GM21786 (cell line): ENCODE data around the gene PTPN21.

Experiments
- ATAC-seq: cut with Tn5 transposase; IDR thresholded peaks from one replicate; pipeline ENCODE4 v1.9.1; 2021; ENCODE audit not compliant: unreplicated experiment

Gene PTPN21

DNA sequence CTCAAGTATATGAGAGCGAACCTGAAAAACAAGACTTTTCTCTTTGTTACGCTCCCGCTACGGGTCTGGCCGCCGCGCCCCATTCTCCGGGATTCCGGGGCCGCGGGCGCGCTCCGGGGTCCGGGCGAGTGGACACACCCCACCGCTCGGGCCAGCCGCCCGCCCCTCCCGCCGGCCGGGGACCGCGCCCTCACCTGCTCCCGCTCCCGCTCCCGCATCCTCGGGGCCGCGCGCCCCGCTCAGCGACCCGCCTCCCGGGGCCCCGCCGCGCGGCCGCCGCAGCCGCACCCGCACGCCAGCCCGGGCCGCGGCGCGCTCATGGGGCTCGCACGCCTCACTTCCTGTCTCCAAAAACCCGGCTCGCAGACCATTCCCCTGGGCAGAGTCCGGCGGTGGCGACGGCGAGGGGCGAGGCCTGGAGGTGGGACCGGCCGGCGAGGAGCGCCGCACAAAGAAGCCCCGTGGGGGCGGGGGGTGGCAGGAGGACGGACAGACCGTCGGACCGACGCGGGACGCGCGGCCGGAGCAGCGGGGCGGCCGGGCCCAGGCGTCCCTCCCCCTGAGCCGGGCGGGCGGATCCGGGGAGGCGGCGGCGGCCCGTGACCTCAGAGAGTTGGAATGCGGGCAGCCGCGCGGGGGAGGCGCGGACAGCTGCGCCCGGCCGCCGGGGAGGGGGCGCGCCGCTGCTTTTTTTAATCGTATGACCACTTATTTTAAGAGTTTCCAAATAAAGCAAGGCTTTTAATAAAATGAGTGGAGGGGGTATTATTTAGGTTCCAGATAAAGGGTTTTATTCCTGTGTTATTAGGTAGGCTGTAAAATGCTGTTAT is at the start of gene PTPN21:
TSS of gene PTPN21 (minus strand) at position 551 of the 830 bp plus-strand sequence. CDS start 4,590 bp downstream, outside the sequence.
- ATAC-seq: no peak

DNA sequence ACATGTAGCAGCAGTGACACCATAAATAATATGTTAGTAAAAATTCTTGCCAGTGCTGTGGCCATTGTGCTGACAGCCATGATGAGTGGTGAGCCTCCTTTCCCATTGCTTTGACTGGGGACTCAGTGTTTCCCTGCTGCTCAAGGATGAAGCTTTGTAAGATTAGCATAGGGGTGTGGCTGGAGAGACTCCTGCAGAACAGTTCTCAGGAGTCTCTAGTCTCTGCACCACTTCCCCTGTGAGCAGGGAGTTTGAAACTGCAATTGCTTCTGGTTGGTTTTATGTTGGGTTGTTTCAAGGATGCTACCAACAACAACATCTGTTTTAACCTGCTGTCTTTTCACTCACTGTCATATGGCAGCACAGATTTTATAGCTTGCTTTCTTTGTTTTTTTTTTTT is 49.4 kb upstream of the PTPN21 start:
- no peak for ATAC-seq

DNA sequence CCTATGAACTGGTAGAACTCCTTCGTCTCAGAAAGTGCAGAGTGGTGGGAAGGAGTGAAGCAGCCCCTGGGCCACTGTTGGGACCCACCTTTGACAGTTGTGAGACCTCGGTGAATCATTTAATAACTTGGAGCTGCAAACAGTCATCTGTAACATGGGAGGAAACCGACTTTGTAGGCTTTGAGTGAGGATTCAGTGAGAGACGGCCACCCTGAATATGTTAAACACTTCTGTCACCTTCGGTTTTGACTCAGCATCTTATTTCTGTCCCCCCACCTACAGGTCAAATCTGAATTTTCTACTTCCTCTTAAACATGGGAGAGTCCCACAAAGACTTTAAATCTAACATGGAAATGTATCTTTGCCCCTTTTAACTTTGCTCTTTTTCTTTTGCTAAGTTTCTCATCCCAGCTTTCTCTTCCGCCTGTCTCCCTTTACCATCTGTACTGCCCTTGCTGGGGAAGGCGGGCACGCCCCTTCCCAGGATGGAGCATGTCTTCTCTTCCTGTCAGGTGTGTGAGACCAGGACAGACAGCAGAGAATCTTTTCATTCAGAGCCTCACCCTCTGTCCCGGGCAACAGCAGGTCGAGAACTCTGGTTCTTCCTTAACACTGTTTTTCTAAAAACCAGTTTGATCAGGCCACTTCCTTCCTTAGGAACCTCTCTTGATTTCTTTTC is 45.1 kb upstream of the PTPN21 start:
- ATAC-seq: peak; percentile 88

DNA sequence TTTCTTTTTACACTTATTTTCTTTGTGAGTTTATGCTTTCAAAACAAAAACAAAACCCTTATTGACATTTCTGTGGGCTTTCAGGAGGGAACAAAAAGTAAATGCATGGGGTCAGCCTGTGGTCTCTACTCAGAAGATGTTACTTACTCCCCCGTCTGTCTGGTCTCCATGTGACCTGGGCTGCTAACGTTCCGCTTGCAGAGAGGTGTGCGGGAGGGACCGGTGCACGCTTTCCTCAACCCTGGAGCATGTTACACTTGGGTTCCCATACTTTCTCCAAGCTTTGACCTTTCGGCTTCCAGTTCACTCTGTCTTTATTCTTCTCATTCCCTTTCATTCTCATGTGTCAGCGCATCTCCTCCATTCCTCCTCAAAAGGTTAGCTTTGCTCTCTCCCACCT is 44.5 kb upstream of the PTPN21 start:
- peak; percentile 27 for ATAC-seq

DNA sequence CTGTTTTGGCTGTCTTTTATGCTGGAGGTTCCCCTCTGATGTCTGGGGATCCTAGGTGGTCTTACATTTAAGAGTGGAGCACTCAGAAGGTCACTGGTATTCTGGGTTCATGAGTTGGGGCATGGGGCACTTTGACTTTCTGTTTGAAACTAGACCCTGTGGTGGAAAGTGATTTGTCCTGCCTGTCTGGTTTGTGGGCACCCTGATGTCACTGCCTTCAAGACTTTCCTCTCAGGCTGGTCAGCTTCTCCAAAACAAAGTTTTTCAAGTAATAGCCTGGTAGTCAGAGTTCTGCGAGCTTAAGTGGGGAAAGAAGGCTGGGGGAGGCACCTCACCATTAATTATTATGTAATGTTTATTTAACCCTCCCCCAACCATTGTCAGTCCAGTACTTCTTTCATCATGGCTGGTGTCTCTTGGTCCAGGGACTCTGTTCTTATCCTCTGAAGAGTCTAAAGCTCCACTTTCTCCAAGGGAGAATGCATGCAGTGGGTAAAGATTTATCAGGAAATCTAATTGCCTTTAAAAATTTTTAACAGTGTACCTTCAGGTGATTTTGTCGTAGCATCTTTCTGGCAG is 43.4 kb upstream of the PTPN21 start:
- no peak for ATAC-seq

DNA sequence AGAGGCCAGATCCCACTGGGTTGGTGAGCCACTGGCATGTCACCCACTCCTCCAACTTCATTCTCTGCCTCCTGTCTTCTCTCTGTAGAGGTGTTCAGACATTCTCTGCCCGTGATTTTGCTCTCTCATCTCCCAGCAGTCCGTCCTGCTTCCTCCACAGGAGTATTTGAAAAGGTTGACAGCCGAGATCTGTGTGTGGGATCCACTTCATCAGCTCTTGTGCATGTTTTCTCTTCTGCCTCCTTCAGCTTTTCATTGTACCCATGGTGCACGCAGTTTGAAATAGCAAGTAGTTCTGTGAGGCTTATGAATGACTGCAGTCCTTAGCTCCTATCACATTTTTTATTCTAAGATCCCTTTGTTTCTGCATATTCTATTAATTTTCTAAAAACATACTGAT is 42.8 kb upstream of the PTPN21 start:
- ATAC-seq: no peak

DNA sequence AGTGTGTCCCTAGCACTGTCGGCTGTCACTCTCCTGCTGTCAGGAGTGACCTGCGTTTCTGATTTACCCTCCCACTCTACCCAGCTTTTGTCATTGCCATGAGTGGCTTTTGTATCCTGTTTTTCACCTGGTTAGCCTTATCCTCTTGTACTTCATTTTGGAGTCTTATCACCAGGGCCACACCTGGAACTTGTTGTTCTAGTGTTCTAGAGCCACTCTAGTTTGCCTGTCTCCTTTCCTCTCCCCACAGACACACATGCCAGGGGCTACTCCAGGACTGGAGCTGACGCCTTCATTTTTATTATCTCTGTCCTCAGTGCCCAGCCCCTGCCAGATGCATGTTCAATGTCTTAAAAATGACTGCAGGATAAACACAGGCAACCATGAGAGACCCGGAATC is 42.2 kb upstream of the PTPN21 start:
- no peak for ATAC-seq

DNA sequence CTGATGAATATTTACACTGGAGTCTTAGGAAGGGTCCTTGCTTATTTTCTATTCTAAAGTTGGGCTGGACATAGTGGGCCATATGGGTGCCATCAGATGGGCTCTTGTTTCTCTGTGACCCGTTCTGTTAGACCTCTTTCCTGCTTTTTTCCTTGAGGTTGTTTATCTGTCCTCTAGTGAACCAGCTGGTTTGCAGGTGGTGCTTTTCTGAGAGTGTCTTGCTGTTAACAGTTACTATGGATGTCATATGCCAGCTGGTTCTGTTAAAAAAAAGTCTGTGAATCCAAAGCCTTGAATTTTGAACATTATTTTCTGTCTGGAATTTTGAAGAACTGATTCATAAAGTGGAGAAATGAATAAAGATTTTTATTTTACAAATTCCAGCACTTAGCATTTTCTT is 37.2 kb upstream of the PTPN21 start:
- no peak for ATAC-seq

DNA sequence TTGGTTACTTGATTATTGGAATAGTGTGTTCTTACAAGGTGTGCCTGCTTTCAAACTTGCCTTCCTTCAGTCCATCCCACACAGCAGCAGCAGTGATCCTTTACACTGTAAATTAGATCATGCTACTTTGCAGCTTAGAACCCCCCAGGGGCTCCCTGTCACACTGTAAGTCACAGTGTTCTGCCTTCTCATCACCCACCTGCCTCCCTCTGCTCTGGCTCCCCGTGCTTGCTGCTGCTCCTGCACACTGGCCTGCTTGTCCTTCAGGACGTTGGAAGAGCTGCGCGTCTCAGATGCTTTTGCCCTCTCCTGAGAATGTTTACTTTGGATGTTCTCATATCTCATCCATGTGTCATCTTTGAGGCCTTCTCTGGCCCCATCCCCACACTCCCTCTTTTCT is 35.4 kb upstream of the PTPN21 start:
- ATAC-seq: no peak

DNA sequence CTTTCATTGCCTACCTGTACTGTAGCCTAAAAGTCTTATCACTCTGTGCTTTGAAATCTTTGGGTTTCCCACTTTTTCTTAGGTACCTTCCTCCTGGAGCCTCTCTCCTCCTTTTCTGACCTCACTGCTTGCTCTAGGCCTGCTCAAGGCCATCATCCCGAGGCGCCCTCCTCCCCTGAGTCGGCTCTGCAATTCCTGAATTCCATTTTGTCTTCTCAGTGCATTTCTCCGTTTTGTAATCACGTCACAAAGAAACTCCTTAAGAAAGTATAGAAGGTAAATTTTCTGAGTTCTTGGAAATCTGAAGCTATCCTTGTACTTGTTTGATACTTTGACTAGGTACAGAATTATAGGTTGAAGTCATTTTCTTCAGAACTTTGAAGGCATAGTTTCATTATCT is 33.3 kb upstream of the PTPN21 start:
- no peak for ATAC-seq

DNA sequence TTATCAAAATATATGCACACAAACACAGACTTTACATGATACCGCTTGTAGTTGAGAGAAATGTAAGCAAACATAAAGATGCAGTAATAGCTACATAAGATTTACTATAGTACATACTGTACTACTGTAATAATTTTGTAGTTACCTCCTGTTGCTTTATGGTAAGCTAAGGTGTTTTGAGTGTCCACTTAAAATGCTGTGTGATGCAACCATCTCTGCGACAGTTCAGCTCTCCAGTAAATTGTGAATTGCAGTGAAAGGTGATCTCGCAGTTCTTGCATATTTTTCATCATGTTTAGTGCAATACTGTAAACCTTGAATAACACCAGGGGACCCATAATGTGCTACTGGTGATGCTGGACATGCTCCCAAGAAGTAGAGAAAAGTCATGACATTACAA is 29.6 kb upstream of the PTPN21 start:
- no peak for ATAC-seq

DNA sequence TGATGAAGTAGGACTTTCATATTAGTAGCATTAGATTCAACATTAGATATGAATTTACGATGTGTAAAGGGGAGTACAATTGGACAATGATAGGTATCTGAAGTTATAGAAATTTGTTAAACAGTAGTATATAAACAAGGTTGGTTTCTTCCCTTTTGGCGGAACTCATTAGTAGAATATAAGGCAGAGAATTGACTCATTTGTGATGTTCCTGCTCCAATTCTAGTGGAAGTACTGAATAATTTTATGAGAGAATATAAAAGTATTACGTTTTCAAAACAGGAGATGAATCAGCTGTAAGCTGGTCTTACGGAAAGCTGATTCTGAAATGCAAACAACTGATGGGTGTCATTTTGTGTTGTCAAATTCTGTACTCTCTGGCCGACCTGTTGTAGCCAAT is 21.4 kb upstream of the PTPN21 start:
- no peak for ATAC-seq

DNA sequence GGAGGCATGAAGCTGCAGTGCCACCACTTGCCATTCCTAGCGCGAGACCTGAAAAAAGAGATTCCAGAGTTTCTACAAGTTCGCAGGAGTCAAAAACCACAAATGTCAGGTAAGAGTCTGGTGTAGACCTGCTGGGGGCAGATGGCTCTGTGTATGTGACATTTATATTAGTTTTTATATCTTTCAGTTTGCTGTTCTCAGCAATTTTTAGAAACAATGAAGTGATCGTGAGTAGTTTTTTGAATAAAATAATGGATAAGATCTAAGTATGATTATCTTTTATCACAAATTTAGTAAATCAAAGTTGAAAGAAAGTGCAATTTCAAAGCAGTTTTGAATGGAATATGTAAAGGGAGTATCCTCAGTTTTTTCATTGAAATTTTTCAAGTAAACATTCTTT is 17.3 kb upstream of the PTPN21 start:
- no peak for ATAC-seq

DNA sequence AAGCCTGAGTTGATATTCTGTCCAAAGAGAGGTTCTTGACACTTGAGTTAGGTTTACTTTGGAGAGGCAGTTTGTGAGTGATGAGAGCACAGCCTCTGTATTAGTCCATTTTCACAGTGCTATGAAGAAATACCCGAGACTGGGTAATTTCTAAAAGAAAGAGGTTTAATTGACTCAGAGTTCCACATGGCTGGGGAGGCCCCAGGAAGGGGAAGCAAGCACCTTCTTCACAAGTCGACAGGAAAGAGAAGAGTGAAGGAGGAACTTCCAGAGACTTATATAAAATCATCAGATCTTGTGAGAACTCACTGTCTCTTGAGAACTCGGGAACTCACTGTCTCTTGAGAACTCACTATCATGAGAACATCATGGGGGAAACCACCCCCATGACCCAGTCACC is 13.4 kb upstream of the PTPN21 start:
- no peak for ATAC-seq

DNA sequence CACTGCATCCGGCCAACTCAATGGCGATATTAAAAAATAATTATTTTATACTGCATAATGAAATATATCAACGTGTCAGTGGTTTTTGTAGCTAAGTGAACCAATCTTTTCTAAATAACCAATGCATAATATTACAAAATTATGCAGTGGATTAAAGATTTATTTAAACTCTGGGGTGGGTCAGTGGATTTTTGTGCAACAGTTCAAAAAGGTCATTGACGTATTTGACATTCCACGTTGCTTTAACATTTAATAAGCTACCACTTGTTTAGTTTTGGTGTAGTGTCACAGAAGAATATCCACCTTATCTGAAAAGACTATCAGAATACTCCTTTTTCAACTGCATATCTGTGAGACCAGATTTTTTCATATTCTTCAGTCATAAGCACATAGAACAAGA is 10.6 kb upstream of the PTPN21 start:
- no peak for ATAC-seq

DNA sequence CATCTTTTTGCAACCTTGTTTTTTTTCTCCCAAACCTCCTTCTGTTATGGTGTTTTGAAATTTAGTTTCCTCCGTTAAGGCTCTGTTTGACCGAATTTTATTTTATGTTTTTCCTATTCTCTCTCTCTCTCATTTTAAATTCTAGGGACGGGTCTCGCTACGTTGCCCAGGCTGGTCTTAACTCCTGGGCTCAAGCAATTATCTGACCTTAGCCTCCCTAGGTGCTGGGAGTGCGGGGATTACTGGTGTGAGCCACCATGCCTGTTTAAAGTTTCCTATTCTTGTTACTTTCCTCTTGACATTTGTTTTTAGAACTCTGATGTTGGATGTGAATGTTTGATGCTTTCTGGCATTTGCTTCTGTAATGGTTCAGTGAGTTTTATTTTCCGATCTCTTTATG is 9.0 kb upstream of the PTPN21 start:
- no peak for ATAC-seq

DNA sequence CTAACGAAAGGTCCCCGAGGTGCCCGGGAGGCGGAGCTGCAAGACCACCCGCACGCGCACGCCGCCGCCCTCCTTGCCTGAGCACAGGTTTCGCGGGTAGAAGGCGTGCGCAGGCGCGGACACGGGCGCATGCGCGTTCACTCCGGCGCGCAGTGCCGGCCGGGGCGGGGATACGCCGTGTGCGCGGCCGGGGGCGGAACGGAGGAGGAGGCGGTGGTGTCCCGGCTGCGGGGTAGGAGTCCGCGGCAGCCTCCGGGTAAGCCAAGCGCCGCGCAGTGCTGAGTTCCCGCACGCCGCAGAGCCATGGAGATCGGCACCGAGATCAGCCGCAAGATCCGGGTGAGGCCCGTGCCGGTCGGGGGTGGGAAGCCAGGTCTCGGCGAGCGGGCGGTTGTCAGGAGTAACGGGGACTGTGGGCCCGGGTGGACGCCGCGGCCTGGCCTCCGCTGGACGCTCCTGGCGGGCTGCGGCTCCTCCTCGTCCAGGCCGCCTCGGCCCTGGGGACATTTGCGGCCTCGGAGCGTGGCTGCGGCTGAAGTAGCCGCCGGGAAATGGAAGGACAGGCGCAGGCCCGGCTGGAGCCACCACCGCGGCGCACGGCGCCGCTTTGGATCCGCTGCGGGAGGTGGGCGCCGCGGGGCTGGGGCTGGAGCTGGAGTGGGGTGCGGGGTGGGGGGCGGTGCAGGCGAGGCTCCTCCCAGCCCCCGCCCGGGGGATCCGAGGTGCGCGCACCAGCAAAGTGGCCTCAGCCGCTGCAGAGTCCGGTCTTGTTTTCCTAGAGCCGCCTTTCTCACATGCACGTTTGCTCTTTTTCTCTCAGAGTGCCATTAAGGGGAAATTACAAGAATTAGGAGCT is 8.3 kb upstream of the PTPN21 start, which contains the start of gene ZC3H14:
TSS of gene ZC3H14 (plus strand) at position 207 of the 856 bp plus-strand sequence. CDS start at position 304, 97 bp downstream.
- peak; percentile 96 for ATAC-seq

DNA sequence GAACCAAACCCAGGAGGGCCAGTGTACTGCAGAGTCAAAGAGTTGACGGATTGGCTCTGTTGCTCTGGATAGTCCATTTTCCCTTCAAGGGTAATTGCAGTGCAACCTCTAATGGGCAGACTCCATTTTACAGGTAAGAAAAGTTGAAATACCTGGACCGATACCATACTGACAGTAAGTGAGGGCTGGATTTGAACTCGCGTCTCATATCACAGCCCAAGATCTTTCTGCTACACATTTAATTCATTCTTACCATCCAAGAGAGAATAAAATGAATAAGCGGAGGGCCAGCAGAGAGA is 7.7 kb upstream of the PTPN21 start:
- no peak for ATAC-seq

DNA sequence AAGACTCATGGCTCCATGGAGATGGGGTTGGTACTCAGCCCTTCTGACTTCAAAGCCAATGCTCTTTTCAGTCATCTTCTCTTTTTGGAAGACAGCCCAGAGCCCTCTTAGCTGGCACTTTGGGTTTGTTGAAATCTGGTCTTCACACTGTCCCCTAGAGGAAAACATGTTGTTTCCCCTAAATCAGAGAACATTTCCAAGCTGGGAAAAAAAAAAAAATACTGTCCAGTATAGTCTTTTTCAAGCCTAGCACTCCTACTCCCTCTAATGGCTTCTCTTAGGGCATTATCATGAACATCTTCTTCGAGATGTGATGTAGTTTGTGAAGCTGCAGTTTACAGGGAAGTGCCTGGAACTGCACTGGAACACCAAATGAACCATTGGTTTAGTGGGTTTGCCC is 5.0 kb upstream of the PTPN21 start:
- no peak for ATAC-seq

DNA sequence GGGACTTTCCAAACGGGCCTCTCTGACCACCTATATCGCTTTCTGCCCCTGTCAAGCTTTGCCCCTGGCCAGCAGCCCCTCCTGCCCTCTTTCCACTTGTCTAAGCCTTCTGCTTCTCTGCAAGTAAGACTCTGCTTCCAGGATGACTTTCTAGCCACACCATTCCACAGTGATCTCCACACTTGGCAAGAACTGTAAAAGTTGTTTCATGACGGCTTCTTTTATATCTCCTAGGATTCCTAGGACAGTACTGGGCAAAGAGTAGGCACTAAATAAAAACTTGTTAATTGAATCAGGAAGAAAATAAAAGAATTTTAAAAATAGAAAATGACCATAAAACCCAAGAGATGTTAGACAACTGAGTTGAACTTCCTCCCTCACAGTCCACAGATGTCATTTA is 1.8 kb upstream of the PTPN21 start:
- no peak for ATAC-seq

DNA sequence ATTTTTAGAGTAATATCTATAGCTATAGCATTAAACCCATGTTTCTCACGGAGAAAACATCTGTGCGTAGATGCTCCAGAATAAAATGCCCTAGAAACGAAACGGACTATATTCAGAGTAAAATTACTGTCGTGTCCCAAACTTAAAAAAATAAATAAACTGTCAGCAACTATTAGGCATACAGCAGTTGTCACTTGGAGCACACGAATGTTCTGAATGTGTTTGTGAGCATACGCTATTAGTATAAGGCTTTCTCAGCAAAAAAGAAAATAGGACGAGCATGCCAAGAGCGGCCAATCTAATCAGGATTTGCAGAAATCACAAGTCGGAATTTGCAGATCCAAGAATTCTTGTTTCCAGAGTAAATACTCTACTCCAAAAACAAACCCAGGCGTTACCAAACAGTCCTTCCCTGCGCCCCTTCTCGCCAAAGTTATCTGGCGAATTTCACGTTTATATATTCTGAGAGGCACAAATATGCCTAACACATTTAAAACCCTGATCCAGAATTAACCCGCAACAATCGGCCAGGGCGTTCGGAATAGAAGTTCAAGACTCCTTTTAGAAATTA is 836 bp downstream of the PTPN21 start:
- no peak for ATAC-seq
